Mucosa of gallbladder (tissue), 1 donor: ENCODE data around the gene HOXB4. TPM values are rescaled to one million over a fixed set of nuclear protein-coding genes. Genes with fewer than 3 reads are reported as not detected.

Source experiments
- DNase-seq: peaks from one replicate; pipeline ENCODE4 v3.0.0-alpha.2; 2020; ENCODE audit warnings: low spot score
- total RNA-seq: library from RNA; stranded (reverse); gene quantifications from one replicate; pipeline ENCODE4 v1.2.1, GENCODE V29; 2021
- donor health status: DM: no; HTN: no; CAD: no.

HOXB4 gene
- total RNA-seq, 1 donor from 2014 or later, result 6.4 TPM

- no peak for DNase-seq
These were observed 49.0 kb downstream of the HOXB4 start for GRCh38 chr17:48528936-48529682.

- no peak for DNase-seq
These were observed 49.8 kb downstream of the HOXB4 start for GRCh38 chr17:48528153-48528935.

- no peak for DNase-seq
These were observed 50.6 kb downstream of the HOXB4 start for GRCh38 chr17:48527547-48527932.

- DNase-seq, result no peak
These were observed 51.3 kb downstream of the HOXB4 start for GRCh38 chr17:48526608-48527546.

Other genes starting within 250 kb of the HOXB4 start
- gene SKAP1, start 148.1 kb downstream of the HOXB4 start, total RNA-seq, result 5.4 TPM
- gene HOXB1, start 47.3 kb downstream of the HOXB4 start, total RNA-seq, result not detected
- 23.4 TPM for gene HOXB2, start 33.2 kb downstream of the HOXB4 start, total RNA-seq
- 17.2 TPM for gene HOXB3, start 11.9 kb upstream of the HOXB4 start, total RNA-seq
- gene HOXB5, start 15.4 kb upstream of the HOXB4 start, total RNA-seq, result 0.49 TPM
- gene HOXB6, start 26.6 kb upstream of the HOXB4 start, total RNA-seq, result 2.0 TPM
- gene HOXB7, start 32.7 kb upstream of the HOXB4 start, total RNA-seq, result 0.92 TPM
- not detected for gene HOXB8, start 36.9 kb upstream of the HOXB4 start, total RNA-seq
- gene HOXB9, start 48.0 kb upstream of the HOXB4 start, total RNA-seq, result 0.26 TPM
- gene PRAC1, start 144.2 kb upstream of the HOXB4 start, total RNA-seq, result not detected
- not detected for gene PRAC2, start 144.8 kb upstream of the HOXB4 start, total RNA-seq
- gene HOXB13, start 150.4 kb upstream of the HOXB4 start, total RNA-seq, result 0.12 TPM
- 5.1 TPM for gene TTLL6, start 238.9 kb upstream of the HOXB4 start, total RNA-seq